ENCODE measurements around the gene NRG2.

DNA sequence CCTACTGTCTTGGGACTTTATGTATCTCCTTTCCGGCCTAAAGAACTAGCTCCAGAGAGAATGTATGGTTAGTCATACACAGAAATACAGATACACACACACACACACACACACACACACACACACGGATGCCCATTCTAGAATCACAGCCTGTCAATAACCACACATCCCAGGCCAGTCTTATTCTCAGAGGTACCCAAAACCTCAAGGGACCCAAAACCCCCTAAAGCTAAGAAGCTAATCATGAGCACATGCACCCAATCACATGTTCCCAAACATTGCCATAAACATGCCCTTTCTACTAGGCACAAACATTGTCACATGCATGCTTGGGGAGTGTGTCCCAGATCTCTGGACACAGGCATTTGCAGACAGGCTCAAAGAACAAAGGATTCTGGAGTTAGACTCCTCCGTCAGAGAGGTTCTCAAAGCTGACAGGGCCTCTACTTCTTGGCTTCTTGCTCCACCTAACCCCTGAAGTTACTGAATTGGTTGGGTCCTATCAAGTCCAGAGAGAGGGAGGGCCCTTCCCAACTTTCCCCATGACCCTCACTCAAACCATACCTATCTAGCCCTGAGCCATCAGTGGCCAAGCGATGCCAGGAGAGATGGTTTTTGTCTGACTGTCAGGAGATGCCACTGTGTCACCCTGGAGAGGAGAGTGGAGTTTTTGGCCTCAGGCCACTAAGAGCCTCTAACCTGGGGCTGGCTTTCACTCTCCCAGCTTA is 78.7 kb downstream of the NRG2 start:
- TF ChIP-seq, protein P1, sequence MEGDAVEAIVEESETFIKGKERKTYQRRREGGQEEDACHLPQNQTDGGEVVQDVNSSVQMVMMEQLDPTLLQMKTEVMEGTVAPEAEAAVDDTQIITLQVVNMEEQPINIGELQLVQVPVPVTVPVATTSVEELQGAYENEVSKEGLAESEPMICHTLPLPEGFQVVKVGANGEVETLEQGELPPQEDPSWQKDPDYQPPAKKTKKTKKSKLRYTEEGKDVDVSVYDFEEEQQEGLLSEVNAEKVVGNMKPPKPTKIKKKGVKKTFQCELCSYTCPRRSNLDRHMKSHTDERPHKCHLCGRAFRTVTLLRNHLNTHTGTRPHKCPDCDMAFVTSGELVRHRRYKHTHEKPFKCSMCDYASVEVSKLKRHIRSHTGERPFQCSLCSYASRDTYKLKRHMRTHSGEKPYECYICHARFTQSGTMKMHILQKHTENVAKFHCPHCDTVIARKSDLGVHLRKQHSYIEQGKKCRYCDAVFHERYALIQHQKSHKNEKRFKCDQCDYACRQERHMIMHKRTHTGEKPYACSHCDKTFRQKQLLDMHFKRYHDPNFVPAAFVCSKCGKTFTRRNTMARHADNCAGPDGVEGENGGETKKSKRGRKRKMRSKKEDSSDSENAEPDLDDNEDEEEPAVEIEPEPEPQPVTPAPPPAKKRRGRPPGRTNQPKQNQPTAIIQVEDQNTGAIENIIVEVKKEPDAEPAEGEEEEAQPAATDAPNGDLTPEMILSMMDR (IDR thresholded peaks at IDR 0.05), result no peak
- TF ChIP-seq POLR2A (IDR thresholded peaks at IDR 0.05), result no peak

Data from esophagus squamous epithelium (tissue), 4 donors.